ENCODE results near the gene TMED7. TPM values are rescaled to one million over a fixed set of nuclear protein-coding genes. Genes with fewer than 3 reads are reported as not detected.

TMED7 gene
- total and polyA plus RNA-seq, 2 of the 4 experiments (the other 2 are of a cell fraction) = 75.6 to 86.7 TPM

- TF ChIP-seq BHLHE40 (IDR thresholded peaks at IDR 0.05; ENCODE audit: low read depth, low read length) = no peak
- no peak overlapping the region for H3K4me2 ChIP-seq (ENCODE audit: low read depth, low read length)
- H3K4me3 ChIP-seq (ENCODE audit: insufficient read depth, low read depth, low read length) = no peak overlapping the region
- intact Hi-C loops (cut with micrococcal nuclease) (no loop called here), dilution Hi-C loops (cut with HindIII; ENCODE audit: low sequenced_read_pairs, unreplicated experiment) (no loop called here), in situ Hi-C loops (cut with MboI; ENCODE audit: low sequenced_read_pairs) (no loop called here)
- no peaks in the 10 kb centered on the region for H4K20me1 ChIP-seq (ENCODE audit: insufficient read depth, low read length)
- no peak overlapping the region for H2AK9ac ChIP-seq (replicated peaks; ENCODE audit: low read depth, low read length, poor library complexity)
- no peak for ATAC-seq (ENCODE audit: low read depth)
- no peak overlapping the region for H3K18ac ChIP-seq (ENCODE audit: low read depth, low read length)
- POLR2A ChIA-PET (ENCODE audit: unreplicated experiment) = no interaction called here
- H2BK15ac ChIP-seq (ENCODE audit: low read depth, low read length) = no peak overlapping the region
- no peaks in the 10 kb centered on the region for H3K27me3 ChIP-seq (ENCODE audit: control insufficient read depth, insufficient read depth, low read length)
- no peak overlapping the region for H3K9ac ChIP-seq (ENCODE audit: low read depth, low read length)
- no peaks in the 10 kb centered on the region for H3K9me3 ChIP-seq (ENCODE audit: control insufficient read depth, insufficient read depth, low read length)
- H3K4ac ChIP-seq (ENCODE audit: low read depth, low read length) = no peak overlapping the region
- no peak overlapping the region for H3K23ac ChIP-seq (ENCODE audit: low read depth, low read length)
- H2AFZ ChIP-seq (replicated peaks; ENCODE audit: low read length, poor library complexity) = no peak overlapping the region
- H3K27ac ChIP-seq (ENCODE audit: insufficient read depth, low read length) = no peak overlapping the region
- H4K8ac ChIP-seq (ENCODE audit: low read depth in 2 of 2, low read length in 2 of 2) = no peak overlapping the region
- no peaks in the 10 kb centered on the region for H3K36me3 ChIP-seq (ENCODE audit: control insufficient read depth, insufficient read depth, low read length)
- H4K5ac ChIP-seq (ENCODE audit: low read depth, low read length) = no peak overlapping the region
- peaks cover 3 to 11% of the 10 kb centered on the region in 2 experiments; a peak in 2 of 4 replicates for H3K79me1 ChIP-seq (ENCODE audit: low read depth in 1 of 2, low read length in 2 of 2)
- DNase-seq = no peak
- no TSS peak for BruUV-seq (replicated peaks)
- CTCF ChIA-PET = no interaction called here
- H2BK20ac ChIP-seq (ENCODE audit: low read depth, low read length) = no peak overlapping the region
- no peak overlapping the region for H2BK120ac ChIP-seq (ENCODE audit: low read depth, low read length)
- peaks cover 5% of the 10 kb centered on the region; the same call in 1 of the 2 replicates for H3K9me1 ChIP-seq (ENCODE audit: insufficient read depth, low read length)
- no peak overlapping the region for H2BK5ac ChIP-seq (ENCODE audit: low read depth, low read length, poor library complexity, severe bottlenecking)
- H3K56ac ChIP-seq (ENCODE audit: extremely low read depth, insufficient read depth, low read length) = no peak overlapping the region
- no peak overlapping the region for H3K14ac ChIP-seq (replicated peaks; ENCODE audit: low read depth, low read length)
- no peak overlapping the region for H4K91ac ChIP-seq (ENCODE audit: insufficient read depth, low read depth, low read length)
- H3K4me1 ChIP-seq (ENCODE audit: control insufficient read depth, insufficient read depth, low read length) = peaks cover 5% of the 10 kb centered on the region; the same call in 1 of the 2 replicates
- H2AK5ac ChIP-seq (ENCODE audit: low read depth, low read length) = no peak overlapping the region
- WGBS, 2 experiments (ENCODE audit: extremely low coverage in 2 of 2, insufficient read length in 1 of 2) = 60% methylated on average over 1 of the region's 5 CpGs; no CpG with 5 or more reads in 1 of the 2 experiments
Observed at GRCh38 chr5:115571441-115571878, 54.4 kb downstream of the TMED7 start.
